GF-D8 (cell line): ENCODE data around the gene HIPK3.
"Not testable (repeated sequence)": the region's sequence is repeated elsewhere in the genome, so short reads cannot be mapped to it uniquely, and the experiment has no call there.

Source experiments
- DNase-seq: peaks from one replicate; lab custom pipeline; 2025; lab: John Stamatoyannopoulos, UW

HIPK3 gene

GRCh38 chr11:33362051-33362910, 105.1 kb downstream of the HIPK3 start:
- no peak for DNase-seq

DNA sequence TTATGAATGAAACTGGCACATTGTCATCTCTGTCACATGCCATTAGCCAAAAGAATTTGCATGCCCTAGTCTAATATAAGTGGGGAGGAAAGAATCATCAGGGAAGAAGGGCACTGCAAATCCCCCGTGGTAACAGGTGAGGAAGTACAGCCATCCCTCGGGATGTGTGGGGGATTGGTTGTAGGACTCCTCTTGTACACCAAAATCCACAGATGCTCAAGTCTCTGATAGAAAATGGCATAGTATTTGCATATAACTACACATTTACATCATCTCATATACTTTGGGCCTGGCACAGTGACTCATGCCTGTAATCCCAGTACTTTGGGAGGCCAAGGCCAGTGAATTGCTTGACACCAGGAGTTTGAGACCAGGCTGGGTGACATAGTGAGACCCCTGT, 109.7 kb downstream of the HIPK3 start:
- no peak for DNase-seq

DNA sequence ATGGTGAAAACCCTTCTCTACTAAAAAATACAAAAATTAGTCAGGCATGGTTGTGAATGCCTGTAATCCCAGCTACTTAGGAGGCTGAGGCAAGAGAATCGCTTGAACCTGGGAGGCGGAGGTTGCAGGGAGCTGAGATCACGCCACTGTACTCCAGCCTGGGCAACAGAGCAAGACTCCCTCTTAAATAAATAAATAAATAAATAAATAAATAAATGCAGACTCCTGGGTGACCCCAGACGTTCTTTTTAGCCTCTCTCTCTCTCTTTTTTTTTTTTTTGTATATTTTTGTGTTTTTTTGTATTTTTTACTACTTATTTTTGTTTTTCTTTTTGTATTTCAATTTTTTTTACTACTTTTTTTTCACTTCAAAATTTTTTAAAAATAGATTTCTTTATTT, 111.3 kb downstream of the HIPK3 start:
- not testable (repeated sequence) for DNase-seq

GRCh38 chr11:33368931-33369330, 111.8 kb downstream of the HIPK3 start:
- no peak for DNase-seq

- no peak for DNase-seq
Measured at GRCh38 chr11:33373636-33374035, 116.5 kb downstream of the HIPK3 start.

GRCh38 chr11:33375236-33375635, 118.1 kb downstream of the HIPK3 start:
- no peak for DNase-seq

DNA sequence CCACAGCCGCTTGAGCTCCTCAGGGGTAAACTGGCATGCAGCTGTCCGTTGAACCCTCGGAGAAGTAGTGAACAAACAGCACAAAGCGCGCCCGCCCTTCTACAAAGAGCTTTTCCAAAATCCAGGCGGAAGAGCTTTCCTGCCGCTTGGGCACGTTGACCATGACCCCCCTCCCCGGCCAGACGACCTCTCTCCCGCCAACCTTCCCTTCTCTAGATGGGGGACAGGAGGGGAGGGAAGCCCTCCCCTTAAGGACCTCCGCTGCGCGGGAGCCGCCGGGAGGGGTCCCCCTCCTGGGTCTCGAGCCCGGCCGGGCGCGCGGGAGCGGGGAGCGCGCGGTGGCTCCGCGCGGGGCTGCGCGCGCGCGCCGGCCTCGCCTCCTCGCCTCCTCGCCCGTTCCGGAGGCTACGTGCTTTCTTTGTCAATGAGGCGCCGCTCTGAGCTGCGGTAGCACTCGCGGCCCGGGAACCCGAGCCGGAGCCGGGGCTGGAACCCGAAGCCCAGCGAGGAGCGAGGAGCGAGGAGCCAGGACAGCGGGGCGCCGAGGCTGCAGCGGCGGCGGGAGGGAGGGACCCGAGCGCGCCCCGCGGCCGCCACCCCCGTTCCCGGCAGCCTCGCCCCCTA, 118.6 kb downstream of the HIPK3 start, which contains the start of gene KIAA1549L:
TSS of gene KIAA1549L (plus strand) at position 421 of the 624 bp plus-strand sequence.
- DNase-seq: no peak

DNA sequence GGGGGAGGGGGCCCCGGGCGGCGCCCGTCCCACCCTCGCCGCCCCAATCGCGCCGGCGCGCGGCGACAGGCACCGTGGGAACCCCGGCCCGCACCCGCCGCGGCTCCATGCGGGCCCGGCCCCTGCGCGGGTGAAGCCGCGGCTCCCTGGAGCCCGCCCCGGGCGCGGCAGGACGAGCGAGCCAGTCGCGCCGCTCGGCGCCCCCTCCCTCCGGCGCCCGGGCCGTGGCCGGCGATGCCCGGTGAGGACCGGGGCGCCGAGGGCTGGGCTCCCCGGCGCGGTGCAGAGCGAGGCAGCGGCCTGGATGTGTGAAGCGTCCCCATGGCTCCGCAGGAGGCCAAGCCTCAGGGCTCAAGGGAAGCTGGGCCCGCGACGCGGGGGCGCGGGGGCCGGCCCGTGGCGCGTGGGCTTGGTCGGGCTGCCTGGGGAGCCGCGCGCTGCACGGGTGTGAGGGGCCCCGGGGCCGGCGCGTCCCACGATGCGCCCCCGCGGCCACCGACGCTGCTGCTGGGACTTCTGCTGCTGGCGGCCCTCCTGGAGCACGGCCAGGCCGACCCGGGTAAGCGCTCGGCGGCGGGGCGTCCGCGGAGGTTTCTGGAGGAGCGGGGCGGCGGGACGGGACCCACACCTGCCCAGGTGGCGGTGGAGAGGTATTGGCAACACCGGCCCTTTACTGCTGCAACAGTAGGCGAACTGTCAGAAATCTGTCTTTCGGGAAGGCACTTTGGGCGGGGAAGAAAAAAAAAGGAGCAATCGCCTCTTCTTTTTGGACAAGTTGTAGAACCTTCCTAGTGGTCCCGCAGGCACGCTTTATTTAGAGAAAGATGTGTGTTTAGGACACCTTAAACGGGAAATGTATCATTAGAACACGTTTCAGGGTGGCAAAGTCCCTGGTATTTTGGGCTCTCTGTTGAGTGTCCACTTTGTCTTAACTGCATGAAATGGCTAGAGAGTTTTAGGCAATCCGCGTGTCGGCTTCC, 119.4 kb downstream of the HIPK3 start:
- no peak for DNase-seq

GRCh38 chr11:33377412-33378370, 120.5 kb downstream of the HIPK3 start:
- DNase-seq: no peak

DNA sequence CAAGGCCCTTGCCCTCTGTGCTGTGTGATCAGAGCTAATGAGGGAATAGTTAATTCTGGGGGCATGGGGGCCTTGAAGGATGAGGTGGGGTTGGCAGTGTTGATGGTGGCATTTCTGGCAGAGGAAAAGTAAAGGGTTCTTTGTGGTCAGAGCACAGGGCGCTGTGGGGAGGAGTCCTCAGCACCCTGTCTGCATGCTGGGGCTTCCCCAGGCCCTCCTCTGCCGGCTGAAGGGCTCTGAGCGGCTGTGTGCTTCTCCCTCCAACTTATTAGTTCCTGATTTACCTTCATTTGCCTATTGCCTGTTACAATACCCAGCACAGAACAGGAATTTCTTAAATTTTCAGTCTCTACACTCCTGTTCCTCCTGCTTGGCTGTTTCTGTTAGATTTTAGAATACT, 122.8 kb downstream of the HIPK3 start:
- no peak for DNase-seq

DNA sequence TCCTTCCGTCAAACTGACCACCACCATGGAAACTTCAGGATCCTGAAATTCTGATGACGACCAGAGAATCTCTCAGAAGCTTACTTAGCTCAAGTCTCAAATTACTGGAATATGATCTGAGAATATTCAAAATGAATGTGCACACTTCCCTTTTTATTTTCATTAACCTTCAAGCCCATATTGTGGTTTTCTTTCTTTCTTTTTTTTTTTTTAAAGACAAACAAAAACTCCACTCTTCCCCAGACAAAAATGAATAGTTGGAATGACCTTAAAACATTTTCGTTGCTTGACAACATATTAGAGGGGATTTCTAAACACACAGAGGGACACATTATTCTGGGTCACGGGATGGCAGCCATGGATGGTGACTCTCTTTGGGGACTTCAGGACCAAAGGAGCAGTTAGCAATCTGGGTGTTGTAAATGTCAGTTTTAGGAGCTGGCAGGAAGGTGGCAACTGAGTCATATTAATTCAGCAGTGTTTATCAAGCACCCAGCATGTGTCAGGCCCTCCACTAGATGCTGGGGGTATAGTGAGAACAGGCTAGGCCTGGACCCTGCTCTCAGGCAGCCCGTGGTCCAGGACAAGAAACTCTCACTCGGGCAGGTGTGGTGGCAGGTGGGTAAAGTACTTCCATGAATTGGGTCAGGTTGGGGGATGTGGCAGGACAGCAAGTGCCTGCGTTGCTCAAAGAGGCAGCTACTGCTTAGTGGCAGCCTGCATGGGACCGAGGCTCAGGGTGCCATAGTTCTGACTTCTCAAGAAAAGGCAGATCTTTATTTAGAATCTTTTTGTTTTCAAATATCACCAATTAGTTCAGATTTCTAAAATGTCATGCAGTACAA, 126.1 kb downstream of the HIPK3 start:
- no peak for DNase-seq

GRCh38 chr11:33383920-33384209, 126.7 kb downstream of the HIPK3 start:
- no peak for DNase-seq

GRCh38 chr11:33384220-33384619, 127.0 kb downstream of the HIPK3 start:
- DNase-seq: no peak

GRCh38 chr11:33387581-33387980, 130.4 kb downstream of the HIPK3 start:
- no peak for DNase-seq

- DNase-seq: no peak
Measured at GRCh38 chr11:33387996-33388395, 130.8 kb downstream of the HIPK3 start.

GRCh38 chr11:33388793-33389525, 131.8 kb downstream of the HIPK3 start:
- DNase-seq: no peak

GRCh38 chr11:33389635-33390034, 132.5 kb downstream of the HIPK3 start:
- no peak for DNase-seq

GRCh38 chr11:33390944-33391892, 134.0 kb downstream of the HIPK3 start:
- DNase-seq: no peak

DNA sequence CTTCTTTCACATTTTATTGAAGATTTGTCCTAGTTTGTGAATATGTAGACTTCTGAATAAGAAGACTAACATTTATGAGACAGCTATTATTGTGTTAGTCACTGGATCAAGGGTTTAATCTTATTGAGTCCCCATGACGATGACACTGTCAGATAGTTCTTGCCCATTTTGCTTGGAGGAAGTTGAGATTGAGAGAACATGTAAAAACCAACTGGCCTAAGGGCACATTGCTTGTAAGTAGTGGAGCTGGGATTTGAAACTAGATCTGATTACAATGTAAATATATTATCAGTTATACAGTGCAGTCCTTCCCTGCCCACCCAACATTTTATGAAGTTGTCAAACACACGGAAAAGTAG, 134.7 kb downstream of the HIPK3 start:
- DNase-seq: no peak
